GM19467 (cell line): Measurements from ENCODE around the gene STYX.
"Not testable (repeated sequence)": the region's sequence is repeated elsewhere in the genome, so short reads cannot be mapped to it uniquely, and the experiment has no call there.

ENCODE experiments used
- ATAC-seq: cut with Tn5 transposase; IDR thresholded peaks from one replicate; pipeline ENCODE4 v1.9.1; 2021; ENCODE audit warnings: mild to moderate bottlenecking, moderate library complexity; ENCODE audit not compliant: unreplicated experiment

The STYX gene

DNA sequence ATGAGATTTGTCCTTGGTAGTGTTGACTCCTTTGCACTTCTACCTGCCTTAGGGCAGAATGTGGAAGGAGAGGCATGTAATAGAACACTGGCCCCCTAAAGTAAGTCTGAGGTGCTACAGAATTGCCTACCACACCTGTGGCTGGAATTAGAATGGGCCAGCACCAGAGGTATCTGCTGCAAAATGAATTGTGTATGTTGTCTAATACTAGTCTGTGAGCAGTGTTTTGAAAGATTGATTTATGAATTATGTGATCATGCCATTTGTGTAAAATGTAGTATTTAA is 5.7 kb upstream of the STYX start:
- ATAC-seq, result no peak

DNA sequence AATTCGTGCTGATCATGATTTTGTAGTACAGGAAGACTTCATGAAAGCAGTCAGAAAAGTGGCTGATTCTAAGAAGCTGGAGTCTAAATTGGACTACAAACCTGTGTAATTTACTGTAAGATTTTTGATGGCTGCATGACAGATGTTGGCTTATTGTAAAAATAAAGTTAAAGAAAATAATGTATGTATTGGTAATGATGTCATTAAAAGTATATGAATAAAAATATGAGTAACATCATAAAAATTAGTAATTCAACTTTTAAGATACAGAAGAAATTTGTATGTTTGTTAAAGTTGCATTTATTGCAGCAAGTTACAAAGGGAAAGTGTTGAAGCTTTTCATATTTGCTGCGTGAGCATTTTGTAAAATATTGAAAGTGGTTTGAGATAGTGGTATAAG is 2.5 kb upstream of the STYX start:
- not testable (repeated sequence) for ATAC-seq

DNA sequence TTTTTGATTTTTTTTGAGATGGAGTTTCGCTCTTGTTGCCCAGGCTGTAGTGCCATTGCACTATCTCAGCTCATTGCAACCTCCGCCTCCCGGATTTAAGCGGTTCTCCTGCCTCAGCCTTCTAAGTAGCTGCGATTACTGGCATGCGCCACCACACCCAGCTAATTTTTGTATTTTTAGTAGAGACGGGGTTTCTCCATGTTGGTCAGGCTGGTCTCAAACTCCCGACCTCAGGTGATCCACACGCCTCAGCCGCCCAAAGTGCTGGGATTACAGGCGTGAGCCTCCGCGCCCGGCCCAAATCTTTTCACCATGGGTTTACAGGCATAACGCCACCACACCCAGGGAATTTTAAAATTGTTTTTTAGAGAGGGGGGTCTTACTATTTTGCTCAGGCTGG is 931 bp upstream of the STYX start:
- not testable (repeated sequence) for ATAC-seq

DNA sequence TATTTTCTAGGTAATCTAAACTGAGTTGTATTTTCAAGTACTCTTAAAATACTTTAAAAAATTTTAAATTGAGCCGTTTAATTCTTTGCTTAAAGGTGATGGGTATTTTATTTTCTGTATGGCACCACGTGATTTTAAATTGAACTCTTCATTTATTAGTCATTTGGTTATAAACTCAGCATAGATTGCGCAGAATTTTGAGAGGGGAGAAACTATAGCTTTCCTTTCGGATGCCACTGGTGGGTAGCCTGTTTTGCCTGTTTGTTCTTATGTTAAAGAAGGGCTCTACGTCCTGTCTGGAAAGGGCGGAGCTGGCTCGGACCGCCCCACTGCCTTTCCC is 411 bp upstream of the STYX start:
- no peak for ATAC-seq

DNA sequence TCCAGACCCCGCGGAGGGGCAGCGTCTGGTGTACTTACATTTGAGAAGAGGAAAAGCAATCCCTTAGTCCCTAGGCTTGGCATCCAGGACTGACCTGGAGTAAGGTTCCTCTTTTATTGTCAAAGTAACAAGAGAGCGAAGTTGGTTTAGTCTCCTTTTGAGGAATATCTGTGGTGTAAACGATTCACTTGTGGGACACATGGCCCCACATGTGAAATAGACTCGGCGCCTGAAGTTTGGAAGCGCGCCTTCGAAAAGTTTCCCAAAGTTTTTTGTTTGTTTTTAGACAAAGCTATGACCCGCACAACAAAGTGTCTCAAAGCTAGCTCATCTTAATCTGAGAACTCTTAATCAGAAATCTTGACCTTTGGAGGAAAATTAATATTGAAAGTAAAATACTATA is 744 bp downstream of the STYX start:
- ATAC-seq, result no peak

DNA sequence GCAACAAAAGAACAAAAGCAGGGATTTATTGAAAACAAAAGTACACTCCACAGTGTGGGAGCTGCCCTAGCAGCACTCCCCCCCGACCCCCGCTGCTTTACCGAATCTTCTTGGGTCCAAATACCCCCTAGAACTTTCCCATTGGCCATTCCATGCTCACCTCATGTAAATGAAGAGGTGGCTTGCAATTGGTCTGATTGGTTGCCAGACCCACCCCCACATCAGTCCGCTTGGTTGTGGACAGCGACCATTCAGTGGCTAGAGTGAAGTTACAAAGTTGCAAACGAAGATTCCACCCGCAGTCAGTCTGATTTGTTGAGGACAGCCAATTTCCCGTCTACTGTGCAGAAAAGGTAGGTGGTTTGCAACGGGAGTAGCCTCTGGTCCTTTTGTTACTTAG is 3.9 kb downstream of the STYX start:
- no peak for ATAC-seq

DNA sequence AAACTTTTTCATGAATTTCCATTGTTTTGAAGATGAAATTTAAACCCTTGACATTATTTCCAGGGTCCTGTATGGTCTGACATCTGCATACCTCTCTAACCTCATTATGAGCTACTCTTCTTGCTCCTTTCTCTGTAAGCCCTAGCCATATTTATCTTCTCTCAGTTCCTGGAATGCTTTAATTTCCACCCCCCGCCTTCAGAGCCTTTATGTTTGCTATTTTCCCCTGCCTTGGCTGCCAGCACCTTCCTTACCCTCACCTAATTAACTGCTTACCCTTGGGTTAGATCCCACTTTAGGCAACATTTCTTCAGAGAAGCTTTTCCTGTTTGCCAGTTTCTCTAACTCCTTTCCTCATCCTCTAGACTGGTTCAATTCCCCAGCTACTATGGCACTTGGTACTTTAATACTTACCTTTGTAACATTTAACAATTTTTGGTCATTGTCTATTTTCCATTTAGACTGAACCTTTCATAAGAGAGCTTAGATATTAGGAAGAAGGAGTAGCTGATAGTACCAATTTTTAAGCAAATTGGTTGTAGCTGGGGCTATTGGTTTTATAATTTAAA is 6.0 kb downstream of the STYX start:
- ATAC-seq, result no peak

DNA sequence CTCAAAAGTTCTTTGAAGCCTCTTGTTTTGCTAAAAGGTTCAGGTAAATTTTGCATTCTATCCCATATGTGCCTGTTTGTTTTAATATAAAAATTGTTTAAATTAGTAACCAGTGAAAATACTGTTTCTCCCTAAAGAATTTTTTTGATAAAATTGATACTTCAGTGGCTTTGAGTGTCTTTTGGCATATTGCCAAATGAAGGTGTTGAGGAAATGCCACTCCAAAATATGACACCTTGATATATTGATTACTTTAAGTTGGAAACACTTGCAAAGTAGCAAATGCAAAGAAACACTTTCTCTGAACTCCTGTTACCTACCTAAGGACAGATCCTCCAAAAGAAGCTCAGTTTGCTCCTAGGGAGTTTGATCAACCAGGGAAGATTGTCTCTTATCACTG is 8.4 kb downstream of the STYX start:
- ATAC-seq, result no peak

DNA sequence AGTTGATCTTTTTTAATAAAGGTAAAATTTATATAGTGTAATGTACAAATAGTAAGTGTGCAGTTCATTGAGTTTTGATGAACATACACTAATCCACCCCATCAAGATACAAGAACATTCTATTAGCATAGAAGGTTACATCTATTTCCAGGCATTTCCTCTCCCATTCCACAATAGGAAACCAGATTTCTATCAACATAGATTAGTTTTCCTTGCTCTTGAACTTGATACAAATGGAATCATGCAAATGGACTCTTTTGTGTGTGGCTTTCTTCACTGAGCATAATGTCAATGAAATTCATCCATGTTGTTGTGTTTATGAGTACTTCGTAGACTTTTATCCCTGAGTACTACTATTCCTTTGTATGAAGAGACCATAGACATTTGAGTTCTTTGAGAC is 10.8 kb downstream of the STYX start:
- ATAC-seq, result no peak

DNA sequence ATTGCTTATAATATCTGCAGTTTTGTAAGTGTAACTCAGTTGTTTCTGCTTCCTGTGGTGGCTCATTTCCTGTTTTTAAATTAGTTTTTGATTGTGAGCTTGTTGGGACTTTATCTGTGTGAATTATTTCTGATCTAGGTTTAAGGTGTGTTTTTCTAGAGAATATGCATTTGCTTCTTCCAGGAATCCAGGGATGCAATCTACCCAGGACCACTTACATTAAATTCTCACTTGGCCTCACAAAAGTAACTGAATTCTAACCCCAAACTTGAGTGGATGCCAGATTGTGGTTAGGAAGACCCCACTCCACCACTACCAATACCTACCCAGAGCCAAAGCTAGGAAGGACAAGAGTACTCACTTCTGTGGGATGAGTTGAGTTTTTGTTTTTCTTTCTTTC is 11.9 kb downstream of the STYX start:
- ATAC-seq, result no peak

DNA sequence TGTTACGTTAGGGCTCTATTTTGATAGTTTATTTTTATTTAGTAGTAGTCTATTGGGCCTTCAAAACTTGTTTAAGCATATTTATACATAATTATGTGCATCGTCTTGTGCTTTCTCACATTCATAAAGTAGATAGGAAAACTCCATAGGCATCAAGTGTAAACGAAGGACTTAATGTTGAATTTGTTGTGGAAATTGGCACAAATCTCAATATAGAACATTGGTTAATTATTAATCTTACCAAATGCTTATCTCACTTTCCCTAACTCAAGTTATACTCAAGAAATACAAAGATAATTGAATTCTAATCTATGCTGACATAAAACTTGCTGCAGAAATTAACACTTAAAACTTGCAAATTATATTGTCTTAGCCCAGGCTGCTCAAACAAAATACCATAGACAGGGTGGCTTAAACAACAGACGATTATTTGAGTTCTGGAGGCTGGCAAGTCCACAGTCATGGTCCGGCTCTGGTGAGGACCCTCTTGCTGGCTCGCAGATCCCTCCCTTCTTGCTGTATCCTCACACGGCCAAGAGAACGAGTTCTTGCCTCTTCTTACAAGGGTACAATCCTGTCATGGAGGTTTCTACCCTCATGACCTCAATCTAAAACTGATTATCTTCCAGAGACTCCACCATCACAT is 18.8 kb downstream of the STYX start:
- no peak for ATAC-seq

DNA sequence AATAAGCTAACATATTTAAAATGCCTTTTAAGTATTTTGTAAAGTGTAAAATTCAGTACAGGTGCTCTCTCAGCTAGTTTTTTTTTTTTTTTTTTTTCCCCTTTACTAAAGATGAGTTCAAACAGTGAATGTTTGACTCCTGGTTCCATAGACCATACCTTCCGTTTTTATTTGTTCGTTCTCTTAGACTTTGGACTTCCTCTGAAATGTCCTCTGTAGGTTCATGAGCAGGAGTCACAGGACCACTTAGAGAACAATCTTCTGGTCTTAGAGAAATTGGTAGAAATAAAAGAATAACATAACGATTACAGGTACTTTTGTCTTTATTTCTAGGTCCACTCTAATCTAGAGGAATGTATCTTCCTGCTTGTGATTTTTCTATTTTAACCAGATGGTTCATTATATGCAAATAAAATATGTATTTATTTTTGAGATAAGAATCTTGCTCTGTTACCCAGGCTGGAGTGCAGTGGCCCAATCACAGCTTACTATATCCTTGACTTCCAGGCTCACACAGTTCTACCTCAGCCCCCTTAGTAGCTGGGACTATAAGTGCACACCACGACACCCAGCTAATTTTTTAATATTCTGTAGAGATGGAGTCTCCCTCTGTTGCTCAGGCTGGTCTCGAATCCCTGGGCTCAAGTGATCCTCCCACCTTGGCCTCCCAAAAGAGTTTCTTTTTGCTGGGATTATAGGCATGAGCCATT is 25.8 kb downstream of the STYX start:
- ATAC-seq, result no peak

DNA sequence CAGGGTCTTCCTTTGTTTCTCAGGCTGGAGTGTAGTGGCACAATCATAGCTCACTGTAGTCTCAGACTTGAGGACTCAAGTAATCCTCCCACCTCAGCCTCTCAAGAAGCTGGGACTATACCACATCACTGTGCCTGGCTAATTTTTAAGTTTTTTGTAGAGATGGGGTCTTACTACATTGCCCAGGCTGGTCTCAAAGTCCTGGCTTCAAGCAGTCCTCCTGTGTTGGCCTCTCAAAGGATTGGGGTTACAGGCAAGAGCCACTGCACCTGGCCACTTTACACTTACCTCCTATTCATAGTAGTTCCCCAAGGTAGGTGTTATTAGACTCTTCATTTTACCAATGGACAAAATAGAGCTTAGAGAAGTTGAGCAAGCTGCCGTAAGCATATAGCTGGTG is 29.2 kb downstream of the STYX start:
- no peak for ATAC-seq

DNA sequence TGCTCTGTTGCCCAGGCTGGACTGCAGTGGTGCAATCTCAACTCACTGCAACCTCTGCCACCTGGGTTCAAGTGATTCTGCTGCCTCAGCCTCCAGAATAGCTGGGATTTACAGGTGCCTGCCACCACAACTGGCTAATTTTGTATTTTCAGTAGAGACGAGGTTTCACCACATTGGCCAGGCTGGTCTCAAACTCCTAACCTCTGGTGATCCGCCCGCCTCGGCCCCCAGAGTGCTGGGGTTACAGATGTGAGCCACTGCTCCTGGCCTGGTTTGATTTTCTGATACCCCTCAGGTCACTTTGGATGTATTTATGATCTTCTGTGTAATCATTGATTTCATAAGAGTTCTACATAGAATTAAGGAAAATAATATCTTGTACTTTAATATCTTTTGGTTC is 33.0 kb downstream of the STYX start:
- not testable (repeated sequence) for ATAC-seq

DNA sequence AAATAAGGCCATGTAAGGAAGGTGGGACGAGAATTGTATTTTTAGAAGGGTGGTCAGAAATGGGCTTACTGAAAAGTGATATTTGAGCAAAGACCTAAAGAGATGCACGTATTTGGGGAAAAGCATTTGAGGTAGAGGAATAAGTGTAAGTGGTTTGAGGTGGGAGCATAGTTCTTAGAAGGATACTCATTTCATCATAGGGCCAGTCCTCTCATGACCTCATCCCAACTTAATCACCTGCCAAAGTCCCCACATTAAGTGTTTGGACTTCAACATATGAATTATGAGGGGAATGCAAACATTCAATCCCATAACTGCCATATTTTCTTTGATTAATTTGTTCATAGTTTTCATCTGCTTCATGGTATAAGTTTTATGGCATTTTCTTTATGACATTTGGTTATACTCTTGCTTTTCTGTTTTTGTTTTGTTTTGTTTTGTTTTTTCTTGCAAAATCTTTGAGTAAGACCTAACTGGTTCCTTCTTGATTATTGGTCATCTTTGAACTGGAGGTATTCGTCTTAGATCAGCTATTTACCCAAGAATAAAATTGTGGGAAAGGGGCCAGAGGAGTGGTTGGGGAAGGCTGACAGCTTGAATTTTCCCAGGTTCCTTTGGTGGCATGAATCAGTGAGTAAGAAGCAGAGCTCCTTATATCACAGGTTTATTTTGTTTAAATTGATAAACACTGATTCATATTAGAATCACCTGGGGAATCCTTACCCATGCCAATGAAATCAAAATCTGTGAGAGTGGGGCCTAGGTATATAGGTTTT is 37.3 kb downstream of the STYX start:
- no peak for ATAC-seq

DNA sequence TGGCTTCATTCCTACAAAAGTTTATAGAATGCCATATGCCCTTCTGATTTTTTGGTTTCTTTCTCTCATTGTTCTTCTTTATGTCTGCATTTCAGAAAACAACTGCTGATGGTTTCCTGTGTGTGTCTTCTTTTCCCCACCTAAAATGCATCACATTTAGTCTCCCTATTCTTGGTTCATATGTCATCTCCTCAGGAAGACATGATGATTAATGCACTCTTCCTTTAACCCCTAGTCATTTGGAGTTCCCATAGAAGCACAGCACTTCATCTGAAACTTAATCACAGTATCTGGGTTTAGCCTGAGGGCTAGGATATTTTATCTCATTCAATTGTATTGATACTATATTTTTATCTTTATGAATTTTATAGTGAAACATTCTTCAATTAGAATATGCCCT is 39.9 kb downstream of the STYX start:
- no peak for ATAC-seq

DNA sequence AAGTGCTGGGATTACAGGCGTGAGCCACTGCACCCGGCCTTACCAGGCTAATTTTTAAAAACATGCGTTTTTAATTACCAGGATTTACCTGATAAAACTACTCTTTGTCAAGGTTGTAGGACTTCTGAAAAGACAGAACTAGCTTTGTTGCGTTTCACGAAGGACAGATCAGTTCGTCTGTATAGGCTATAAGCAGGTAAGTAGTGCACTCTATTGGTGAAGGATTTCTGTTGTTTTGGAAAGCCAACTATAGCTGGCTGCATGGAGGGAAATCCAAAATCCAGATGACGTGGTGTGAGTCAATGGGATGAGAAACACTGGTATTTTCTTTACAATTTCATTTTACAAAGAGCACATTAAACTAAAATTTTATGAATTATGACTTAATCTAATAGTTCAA is 46.9 kb downstream of the STYX start:
- ATAC-seq, result no peak

DNA sequence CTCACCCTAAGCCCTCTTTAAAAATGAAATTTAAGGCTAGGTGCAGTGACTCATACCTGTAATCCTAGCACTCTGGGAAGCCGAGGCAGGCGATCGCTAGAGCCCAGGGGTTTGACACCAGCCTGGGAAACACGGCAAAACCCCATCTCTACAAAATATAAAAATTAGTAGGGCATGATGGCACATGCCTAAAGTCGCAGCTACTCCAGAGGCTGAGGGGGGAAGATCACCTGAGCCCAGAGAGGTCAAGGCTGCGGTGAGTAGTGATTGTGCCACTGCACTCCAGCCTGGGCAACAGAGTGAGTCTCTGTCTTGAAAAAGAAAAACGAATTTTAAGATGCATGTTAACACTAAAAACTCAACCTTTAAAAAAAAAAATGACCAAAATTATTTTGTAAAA is 48.7 kb downstream of the STYX start:
- ATAC-seq, result no peak

DNA sequence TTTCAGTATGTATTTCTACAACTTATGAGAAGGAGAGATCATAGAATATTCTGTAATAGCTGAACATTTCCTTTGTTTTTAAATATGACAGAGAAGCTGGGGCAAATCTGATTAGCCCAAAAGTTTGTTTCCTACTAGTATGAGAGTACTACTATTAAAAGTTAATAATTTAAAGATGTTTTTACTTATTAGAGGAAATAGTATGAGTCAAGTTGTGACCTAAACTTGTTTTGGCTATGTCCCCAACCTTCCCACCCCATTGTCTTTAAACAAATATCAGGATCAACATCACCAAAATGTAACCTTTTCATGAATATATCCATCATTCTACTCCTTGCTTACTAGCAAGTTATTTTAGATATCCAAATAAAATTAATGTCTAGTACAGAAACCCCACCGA is 50.9 kb downstream of the STYX start:
- no peak for ATAC-seq

DNA sequence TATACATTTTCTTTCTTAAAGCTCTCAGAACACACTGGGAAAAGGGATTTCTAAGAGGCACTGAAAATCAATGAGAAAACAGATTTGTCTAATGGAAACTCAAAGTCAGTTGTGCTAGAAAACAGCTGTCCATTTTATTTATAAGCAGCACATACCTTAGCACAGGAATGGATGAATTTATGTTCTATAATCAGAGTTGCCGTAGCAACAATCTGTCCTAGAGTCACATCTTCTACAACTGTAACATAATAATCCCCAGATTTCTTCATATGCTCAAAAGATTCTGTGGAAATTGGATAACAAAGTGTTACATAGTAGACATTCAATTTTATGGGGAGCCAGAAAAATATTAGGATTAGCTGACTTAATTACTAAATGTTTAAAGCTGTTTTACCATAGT is 51.7 kb downstream of the STYX start:
- no peak for ATAC-seq

DNA sequence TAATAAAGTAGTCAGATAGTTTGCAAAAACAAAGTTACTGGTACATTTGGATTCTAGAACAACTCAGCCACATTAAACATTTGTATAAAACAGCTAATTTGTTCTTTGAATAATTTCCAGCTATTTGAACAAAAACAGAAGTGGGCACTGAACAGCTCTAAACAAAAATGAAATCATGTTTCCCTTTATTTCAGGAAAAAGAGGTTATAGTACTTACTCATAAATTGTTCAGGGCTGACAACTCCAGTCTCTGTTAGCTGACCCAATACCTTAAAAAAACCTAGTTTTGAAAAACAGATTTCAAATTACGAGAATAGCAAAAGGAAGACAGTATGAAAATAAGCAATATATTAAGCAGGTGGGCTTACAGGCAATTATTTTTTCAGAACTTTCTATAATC is 53.2 kb downstream of the STYX start:
- no peak for ATAC-seq

DNA sequence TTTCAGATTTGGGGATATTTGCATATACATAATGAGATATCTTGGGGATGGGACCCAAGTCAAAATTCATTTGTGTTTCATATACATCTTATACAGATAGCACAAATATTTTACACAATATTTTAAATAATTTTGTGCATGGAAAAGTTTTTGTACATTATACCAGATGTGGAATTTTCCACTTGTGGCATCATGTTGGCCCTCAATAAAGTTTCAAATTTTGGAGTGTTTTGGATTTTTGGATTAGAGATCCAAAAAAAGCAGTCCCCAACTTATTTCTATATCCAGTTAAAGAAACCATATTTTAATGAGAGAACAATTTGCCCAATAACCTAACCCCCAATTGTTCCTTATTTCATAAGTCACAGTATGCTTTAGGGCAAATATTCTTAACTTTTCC is 56.9 kb downstream of the STYX start:
- ATAC-seq, result no peak
